Panc1 (cell line): Measurements from ENCODE around the gene CAPZA2. TPM values are rescaled to one million over a fixed set of nuclear protein-coding genes. Genes with fewer than 3 reads are reported as not detected.

Experiments used
- ATAC-seq: fragments of 200-7000 bp; cut with Tn5 transposase; 2 replicates; pipeline ENCODE4 v1.9.1; 2020; ENCODE audit warnings: mild to moderate bottlenecking, moderate library complexity
- BruUV-seq: library from RNA; stranded (reverse); fragments of 400-500 nt; replicated peaks from 2 replicates; lab custom pipeline; 2021; lab: Mats Ljungman, UMichigan
- CTCF ChIA-PET: fragments of 300-600 bp; sonication (Branson Sonifier 250); formaldehyde crosslinking; loops from one replicate; lab custom pipeline; 2022; ENCODE audit warnings: antibody characterized with exemption; lab: Charles Lee
- POLR2A ChIA-PET: fragments of 300-600 bp; sonication (Branson Sonifier 250); formaldehyde crosslinking; loops from one replicate; lab custom pipeline; 2022; ENCODE audit warnings: antibody characterized with exemption; lab: Charles Lee
- DNase-seq: peaks from one replicate; pipeline ENCODE4 v3.0.0-alpha.2; 2010; ENCODE audit warnings: low read depth, low spot score
- H3K27ac ChIP-seq: 2 replicates; pipeline ENCODE4 v1.5.1; 2011; ENCODE audit warnings: mild to moderate bottlenecking, low read length, inconsistent platforms
- H3K27me3 ChIP-seq: fragments of 200-500 bp; sonication (Bioruptor generic); 2 replicates; pipeline ENCODE4 v1.6.0; 2014; ENCODE audit warnings: low read length, inconsistent platforms; ENCODE audit not compliant: control insufficient read depth, insufficient read depth
- H3K36me3 ChIP-seq: fragments of 200-500 bp; sonication (Bioruptor generic); 2 replicates; pipeline ENCODE4 v1.5.1; 2014; ENCODE audit warnings: inconsistent platforms, mild to moderate bottlenecking, low read length, moderate library complexity; ENCODE audit not compliant: control insufficient read depth, insufficient read depth
- H3K4me1 ChIP-seq: 2 replicates; pipeline ENCODE4 v1.5.1; 2011; ENCODE audit warnings: inconsistent platforms, mild to moderate bottlenecking, low read length, moderate library complexity; ENCODE audit not compliant: control insufficient read depth, insufficient read depth
- H3K4me3 ChIP-seq, 2 experiments: 2 replicates each; pipeline ENCODE4 v1.5.1; 2011 to 2012; ENCODE audit warnings: low read depth in 2 of 2, low read length in 2 of 2, mild to moderate bottlenecking in 2 of 2, inconsistent platforms in 1 of 2, moderate library complexity in 1 of 2
- H3K9me3 ChIP-seq: fragments of 200-500 bp; sonication (Bioruptor generic); 2 replicates; pipeline ENCODE4 v1.5.1; 2014; ENCODE audit warnings: low read depth, mild to moderate bottlenecking, inconsistent platforms, low read length, moderate library complexity; ENCODE audit not compliant: control insufficient read depth, insufficient read depth
- CTCF ChIP-seq: fragments of 450-650 bp; IDR thresholded peaks from 2 replicates; pipeline ENCODE4 v1.5.1; 2017; ENCODE audit warnings: mild to moderate bottlenecking
- POLR2AphosphoS5 ChIP-seq: IDR thresholded peaks from 2 replicates; pipeline ENCODE4 v1.6.1; 2012; ENCODE audit warnings: mild to moderate bottlenecking, low read depth, low read length, moderate library complexity
- REST ChIP-seq, 2 experiments: IDR thresholded peaks; 2 replicates each; pipeline ENCODE4 v1.6.1; 2011 to 2012; ENCODE audit warnings: low read depth in 2 of 2, control low read depth in 1 of 2, low read length in 1 of 2, mild to moderate bottlenecking in 1 of 2, moderate library complexity in 1 of 2; ENCODE audit not compliant: insufficient read depth in 1 of 2
- SIN3A ChIP-seq: IDR thresholded peaks from 2 replicates; pipeline ENCODE4 v1.6.1; 2012; ENCODE audit warnings: low read depth, mild to moderate bottlenecking, low read length, moderate library complexity, borderline replicate concordance; ENCODE audit not compliant: insufficient read depth
- TCF7L2 ChIP-seq: IDR thresholded peaks from 2 replicates; pipeline ENCODE4 v1.6.1; 2011; ENCODE audit warnings: mild to moderate bottlenecking, low read depth, low read length, inconsistent platforms
- in situ Hi-C: cut with HindIII; loops from 2 replicates; pipeline ENCODE4 v1.10.0; 2016; ENCODE audit warnings: low sequenced_read_pairs, low pct_unique_long_range_greater_than_20kb
- intact Hi-C: fragments of 100-400 bp; cut with micrococcal nuclease; formaldehyde crosslinking; loops from one replicate; pipeline ENCODE4 v1.10.0; 2022; ENCODE audit not compliant: unreplicated experiment
- total RNA-seq: library from RNA; stranded (reverse); gene quantifications from one replicate; pipeline ENCODE4 v1.2.1, GENCODE V29; 2021; ENCODE audit not compliant: unreplicated experiment

CAPZA2 gene
- total RNA-seq, 1 experiment from 2014 or later: 195 TPM

GRCh38 chr7:116895849-116896248 lies 33.5 kb downstream of the CAPZA2 start:
- DNase-seq (no peak), ATAC-seq (no peak)
- in situ Hi-C loops: no loop called here
- Histone ChIP-seq H3K27ac (no peak overlapping the region), H3K4me3 (no peak overlapping the region), H3K4me1 (no peaks in the 10 kb centered on the region), H3K9me3 (no peaks in the 10 kb centered on the region), H3K36me3 (peaks cover 36% of the 10 kb centered on the region), H3K27me3 (no peaks in the 10 kb centered on the region)
- ChIA-PET CTCF (no interaction called here), POLR2A (no interaction called here)
- intact Hi-C loops: no loop called here
- TF ChIP-seq CTCF (no peak), SIN3A (no peak), POLR2AphosphoS5 (no peak), REST (IDR thresholded peaks at IDR 0.05; ENCODE audit: insufficient read depth in 1 of 2, low read depth in 2 of 2, low read length in 1 of 2) (no peak), TCF7L2 (no peak)
- BruUV-seq: no TSS peak

- Histone ChIP-seq H3K27ac (no peak overlapping the region), H3K36me3 (peaks cover 34% of the 10 kb centered on the region), H3K4me1 (no peaks in the 10 kb centered on the region), H3K9me3 (no peaks in the 10 kb centered on the region), H3K27me3 (no peaks in the 10 kb centered on the region), H3K4me3 (no peak overlapping the region)
- in situ Hi-C loops (no loop called here), intact Hi-C loops (no loop called here)
- ChIA-PET POLR2A (no interaction called here), CTCF (no interaction called here)
- DNase-seq (no peak), ATAC-seq (no peak)
- no TSS peak for BruUV-seq
- TF ChIP-seq POLR2AphosphoS5 (no peak), CTCF (no peak), TCF7L2 (no peak), SIN3A (no peak), REST (IDR thresholded peaks at IDR 0.05; ENCODE audit: insufficient read depth in 1 of 2, low read depth in 2 of 2, low read length in 1 of 2) (no peak)
Measured at GRCh38 chr7:116897661-116898060, 35.3 kb downstream of the CAPZA2 start.
